ENCODE data around the gene KCNT1.

GRCh38 chr9:135696446-135696845 is 5.5 kb upstream of the KCNT1 start:
- TF ChIP-seq CTCF (IDR thresholded peaks at IDR 0.05) (no peak), POLR2A (IDR thresholded peaks at IDR 0.05) (no peak)
